NCI-H69 (cell line): ENCODE data around the gene EXT2.
A peak's percentile ranks its signal among the peaks of the same experiment; 100 is the strongest.

Source experiments
- DNase-seq: peaks from one replicate; lab custom pipeline; 2025; lab: John Stamatoyannopoulos, UW

The EXT2 gene

DNA sequence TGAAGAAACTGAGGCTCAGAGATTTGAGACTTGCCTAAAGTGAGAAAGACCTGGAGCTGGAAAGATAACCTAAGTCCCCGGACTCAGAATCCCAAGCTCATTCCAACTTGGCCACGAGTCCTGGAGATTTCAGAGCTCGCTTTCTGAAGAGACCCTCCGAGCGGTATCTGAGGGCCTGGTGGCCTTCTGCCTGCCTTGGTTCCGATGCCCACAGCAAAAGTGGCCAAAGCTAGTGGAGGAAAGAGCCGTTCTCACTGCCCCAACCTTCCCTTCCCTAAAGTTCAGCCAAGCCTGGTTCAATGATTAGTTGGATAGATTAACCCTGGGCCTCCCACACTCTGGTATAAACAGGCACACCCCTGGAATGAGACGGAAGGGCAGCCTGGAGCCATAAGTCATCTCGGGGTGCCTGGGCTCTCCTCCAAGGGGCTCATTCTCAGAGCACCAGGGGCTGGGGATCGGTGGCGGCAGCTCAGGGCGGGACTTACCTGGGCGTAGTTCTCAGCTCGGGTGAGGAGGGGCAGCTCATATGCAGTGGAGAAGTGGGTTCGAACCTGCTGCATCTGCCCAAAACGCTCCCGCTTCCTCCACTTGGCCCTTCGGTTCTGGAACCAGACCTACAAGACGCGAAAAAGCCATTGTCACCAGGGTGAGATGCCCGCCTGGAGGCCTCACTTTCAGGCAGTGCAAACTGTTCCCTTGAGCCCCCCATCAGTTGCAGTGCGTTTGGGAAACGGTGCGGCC, 171.7 kb downstream of the EXT2 start:
- DNase-seq, result no peak

DNA sequence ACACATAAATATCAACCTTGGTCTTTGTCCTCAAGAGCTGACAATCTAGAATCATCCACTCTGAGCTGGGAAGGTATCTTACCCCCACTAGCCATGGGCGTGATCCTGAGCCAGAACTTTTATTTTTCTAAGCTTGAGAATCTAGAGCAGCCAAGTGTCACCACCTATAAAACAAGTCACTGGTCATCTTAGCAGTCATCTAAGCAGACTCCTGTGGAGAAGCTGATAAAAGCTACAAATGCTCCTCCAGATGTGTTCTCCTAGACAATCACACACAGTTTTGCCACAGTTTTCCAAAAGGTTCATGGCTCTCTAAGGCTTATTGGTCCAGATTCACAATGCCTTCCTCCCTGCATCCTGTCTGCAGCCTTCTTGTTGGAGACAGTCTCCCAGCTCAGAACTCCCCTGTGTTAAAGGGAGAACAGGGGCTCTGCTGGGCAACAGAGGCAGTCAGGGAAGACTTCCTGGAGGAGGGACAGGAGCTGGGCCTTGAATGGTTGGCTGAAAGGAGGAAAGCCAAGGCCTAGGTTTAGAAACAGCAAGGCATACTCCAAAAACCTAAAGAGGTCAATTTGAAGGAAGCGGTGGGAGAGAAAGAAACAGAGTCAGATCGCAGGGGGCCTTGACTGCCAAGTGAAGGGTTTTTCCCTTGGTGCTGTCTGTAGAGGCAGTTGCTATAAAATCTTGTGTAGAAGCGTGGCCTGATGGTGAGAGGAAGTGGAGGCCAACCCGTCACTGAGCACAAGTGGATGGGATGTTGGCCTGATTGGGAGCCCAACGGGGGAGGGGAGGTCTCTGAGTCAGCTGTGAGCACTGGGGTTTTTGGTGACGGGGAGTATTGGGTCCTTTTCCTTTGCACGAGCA, 172.5 kb downstream of the EXT2 start:
- no peak for DNase-seq

DNA sequence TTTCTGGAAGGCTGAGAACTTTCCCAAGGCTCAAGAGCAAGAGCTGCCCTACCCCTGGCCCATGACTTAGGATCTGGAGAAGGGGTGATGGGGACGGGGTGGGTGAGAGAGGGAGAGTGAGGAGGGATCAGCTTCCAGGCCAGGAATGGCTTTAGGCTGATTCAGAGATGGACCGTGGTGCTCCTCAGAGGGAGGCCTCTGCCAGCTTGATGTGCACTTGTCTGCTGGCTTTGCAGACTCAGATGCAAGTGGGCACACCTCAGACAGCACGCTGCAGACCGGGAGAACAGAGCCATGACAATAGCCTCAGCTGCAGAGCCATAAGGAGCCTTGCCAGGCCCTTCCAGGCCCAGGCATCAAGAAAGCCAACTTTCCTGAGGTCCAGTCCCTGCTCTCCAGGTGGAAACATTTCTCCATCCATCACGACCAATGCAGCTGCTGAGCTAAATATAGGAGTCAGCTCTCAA, 173.2 kb downstream of the EXT2 start:
- no peak for DNase-seq

DNA sequence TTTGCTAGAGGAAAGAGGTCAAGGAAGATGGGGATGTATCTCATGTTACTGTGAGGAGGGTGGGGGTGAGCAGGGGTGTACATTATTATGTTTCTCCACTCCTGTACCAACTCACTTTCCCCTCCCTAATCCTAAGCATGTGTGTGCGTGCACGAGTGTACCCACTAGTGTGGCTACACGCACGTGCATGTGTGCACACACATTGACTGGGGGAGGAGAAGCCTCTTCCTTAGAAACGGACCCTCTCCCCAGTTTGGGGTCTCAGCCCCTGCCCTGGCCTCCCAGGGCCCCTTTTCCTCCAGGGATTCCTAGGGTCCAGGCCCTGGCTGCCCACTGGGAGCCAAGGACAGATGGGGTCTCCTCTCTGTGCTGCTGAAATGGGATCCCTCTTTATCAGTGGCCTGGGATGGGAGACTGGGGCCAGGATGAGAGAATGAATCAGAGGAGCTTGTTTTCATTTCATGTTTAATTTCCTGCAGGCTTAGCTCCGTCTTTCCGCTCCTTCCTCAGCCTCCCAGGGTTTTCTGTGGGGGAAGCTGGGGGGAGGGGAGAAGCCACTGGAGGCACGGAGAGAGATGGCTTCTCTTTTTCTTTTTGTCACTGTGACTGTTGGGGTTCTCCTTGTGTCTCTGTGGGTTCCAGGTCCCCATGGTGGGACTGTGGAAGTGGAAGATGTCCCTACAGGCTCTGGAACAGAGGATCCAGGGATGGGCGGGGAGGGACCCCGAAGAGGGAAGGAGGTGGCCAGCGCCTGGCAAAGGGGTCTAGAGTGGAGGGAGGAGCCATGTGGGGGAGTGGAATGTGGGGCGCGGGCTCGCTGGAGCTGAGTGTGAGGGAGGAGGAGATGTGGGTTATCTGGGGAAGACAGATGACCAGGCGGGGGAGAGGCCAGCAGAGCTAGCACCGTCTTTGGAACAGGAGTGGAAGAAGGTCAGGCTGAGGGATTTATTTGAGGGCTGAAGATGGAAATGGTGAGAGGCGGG, 174.2 kb downstream of the EXT2 start:
- no peak for DNase-seq

DNA sequence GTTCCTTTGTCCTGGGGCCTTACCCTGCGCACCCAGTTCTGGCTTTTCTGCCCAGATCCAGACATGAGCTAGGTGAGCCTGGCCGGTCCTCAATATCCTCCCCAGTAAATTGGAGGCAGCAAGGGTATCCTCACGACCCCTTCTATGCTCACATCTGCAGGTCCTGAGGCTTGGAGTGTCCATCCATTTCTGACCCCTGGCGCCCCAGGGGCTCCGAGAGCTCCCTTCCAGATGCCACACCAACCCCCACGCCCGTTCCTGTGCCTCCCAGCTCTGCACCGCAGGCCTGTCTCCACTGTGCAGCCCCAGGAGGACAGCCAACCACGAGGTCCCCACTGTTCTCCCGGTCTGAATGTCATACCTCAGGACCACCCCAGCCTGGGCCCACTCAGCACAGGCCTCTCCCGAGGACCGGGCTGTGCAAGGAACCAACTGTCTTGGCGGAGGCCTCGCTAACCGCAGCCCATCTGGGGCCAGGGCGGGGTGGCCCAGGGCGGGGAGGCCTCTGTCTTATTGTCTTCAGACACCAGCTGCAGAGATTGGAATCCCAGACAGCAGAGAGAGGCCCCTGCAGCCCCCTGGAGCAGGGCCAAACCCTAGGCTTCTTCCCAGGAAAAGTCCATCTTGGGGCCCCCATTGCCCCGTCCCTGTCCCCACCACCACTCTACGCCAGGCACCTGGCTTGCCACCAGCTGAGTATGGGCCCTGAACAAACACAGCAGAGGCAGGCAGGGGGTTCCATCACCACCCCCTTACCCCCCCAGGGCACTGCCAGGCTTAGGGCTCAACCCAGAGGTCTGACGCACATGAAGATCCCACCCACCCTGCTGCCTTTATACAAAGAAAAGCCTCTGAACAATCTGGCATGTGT, 175.2 kb downstream of the EXT2 start:
- DNase-seq, result no peak

DNA sequence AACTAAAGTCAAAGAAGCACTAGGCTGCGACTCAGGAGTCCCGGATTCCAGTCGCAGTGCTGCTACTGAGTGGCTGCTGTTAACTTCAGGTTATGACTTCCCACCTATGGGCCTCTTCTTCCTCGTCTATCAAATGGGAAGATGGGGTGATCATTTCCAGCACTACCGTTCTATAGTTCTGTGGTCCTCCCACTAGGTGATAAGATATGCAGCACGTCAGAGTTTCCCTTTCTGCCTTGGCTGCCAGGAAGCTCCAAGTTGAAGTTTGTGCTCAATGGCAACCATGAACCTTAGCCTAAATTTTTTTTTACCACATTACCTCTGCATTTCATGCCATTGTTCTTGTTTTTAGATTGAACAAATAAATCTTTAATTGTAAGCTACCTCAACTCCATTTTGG, 175.8 kb downstream of the EXT2 start:
- no peak for DNase-seq

DNA sequence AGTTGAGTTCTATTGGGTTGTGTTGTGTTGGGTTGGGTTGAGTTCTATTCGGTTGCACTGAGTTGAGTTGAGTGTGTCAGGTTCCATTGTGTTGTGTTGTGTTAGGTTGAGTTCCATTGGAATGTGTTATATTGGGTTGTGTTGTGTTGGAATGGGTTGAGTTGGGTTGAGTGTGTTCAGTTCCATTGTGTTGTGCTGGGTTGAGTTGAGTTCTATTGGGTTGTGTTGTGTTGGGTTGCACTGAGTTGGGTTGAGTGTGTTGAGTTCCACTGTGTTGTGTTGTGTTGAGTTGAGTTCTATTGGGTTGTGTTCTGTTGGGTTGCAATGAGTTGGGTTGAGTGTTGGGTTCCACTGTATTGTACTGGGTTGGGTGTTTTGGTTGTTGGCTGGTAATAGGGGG, 178.9 kb downstream of the EXT2 start:
- DNase-seq, result no peak

DNA sequence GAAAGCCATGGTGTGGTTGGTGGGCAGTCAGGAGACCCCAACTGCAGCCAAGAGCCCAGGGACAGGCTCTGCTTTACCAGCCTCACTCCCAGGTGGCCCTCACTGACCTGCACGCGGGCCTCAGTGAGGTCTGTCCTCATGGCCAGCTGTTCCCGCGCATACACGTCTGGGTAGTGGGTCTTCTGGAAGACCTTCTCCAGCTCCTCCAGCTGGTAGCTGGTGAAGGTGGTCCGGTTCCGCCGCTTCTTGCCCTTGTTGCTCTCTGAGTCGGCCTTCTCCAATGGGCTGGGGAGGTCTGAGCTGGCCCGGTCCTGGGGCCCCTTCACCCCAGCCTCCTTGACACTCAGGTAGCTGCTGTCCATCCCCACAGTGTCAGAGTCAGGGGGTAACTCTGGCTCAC, 179.8 kb downstream of the EXT2 start:
- DNase-seq, result no peak

DNA sequence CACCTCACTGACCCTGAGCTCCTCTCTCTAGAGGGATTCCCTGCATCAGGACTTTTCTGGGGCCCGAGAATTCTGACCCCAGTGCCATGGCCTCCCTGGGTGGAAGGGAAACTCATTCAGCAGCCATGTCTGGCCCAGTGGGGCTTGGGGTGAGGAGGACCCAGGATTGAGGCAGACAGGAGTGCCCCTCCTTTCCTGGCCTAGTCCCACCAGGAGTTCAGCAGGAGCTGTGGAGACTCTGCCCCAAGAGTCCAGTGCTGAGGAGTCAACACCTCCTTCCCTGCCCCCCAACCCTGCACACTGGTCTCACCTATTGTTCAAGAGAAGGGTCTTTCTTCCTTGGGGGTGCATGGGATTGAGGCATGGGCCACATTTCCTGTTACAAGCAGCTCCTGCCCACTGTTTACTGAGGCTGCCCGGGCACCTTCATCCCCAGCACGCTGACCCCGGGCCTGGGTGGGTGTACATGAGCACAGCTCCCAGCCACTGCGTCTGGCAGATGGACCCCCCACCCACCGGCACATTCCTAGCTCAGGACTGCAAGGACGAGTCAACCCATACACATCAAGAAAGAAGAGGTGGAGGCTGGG, 180.6 kb downstream of the EXT2 start:
- DNase-seq, result no peak

DNA sequence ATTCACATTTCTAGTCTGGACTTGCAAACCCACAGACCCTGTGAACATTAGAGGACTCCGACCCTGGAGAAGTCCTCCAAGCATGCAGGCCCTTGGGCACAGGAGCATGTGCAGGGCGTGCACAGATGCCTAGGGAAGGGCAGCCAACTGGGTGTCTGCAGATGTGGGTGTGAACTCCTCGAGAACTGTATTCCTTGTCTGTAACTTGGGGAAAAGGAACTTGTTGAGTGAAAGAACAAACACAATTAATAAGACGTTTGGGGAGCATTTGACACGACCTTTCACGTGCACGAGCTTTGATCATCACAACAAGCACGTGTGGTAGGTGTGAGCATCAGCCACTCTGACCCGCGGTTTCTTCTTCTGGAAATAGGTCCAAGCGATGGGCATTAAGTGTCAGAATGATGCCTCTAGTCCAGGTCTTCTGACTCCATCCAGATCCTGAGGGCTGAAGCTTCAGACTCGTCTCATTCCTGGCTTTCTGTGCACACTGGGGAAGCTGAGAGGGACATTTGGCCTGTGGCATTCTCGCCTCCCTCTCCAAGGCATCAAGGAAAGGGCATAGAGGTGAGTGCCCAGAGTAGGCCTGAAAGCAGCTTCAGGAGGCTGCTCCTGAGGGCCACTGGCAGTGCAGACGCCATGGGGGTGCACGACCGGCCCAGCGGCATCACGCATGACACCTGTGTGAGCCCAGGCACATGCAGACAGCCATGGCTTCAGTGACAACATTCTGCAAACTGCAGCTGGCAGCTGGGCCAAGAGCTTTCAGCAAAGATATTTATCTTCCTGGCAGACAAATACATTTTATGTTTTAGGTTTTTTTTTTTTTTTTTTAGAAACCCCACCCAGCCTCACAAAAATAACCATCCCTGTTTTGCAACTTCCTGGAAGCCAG, 182.0 kb downstream of the EXT2 start:
- DNase-seq, result no peak

DNA sequence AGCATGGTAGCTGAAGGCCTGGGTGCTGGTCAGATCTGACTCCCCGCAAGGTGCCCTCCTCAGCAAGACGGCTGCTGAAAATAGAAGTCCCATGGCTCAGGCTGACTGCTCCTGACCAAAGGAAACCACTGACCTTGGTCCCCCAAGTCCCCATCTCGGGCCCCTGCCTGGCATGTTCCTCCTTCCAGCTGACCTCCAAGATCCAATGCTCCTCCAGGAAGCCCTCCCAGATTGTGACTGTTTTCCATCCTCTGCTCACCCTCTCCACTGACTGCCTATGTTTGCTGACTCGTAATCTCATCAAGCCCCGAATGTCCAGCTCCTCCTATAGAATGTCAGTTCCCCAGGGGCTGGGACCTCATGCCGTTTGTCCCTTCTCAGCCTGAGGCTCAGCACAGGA, 184.0 kb downstream of the EXT2 start:
- DNase-seq, result no peak

DNA sequence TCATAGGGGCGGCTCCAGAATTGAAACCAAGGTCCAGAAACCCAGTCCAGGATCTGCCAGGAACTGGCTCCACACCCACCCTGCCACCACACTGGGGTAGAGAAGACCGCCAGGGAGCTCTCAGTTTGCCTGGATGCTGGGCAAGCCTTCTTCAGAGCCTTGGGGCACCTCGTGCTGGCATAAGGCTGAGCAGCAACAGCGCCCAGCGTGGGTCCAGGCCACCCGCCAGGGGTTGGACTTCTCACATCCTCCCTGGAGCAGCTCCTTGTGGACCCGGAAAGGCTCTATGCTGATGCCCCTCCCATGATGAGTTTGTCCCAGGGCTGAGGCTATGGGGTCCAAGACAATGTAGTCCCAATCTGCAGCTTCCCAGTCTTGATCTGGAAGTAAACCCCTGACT, 184.8 kb downstream of the EXT2 start:
- no peak for DNase-seq

DNA sequence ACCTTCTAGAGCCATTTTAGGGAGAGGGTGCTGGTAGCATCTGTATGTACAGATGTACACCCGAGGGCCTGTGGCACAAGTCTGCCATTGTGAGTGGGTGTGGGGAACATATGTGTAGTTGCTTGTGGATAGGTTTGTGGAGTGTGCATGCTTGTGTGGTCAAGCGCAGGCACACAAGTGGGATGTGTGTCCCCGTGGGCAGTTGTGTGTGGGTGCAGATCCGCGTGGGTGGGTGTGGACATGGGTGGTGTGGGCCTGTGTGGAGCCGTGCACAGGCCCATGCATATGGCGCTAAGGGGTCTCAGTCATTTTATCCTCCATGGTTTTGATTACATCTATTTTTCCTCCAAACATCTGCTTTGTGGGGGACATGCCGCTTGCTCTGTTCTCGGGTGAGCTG, 185.7 kb downstream of the EXT2 start:
- no peak for DNase-seq

DNA sequence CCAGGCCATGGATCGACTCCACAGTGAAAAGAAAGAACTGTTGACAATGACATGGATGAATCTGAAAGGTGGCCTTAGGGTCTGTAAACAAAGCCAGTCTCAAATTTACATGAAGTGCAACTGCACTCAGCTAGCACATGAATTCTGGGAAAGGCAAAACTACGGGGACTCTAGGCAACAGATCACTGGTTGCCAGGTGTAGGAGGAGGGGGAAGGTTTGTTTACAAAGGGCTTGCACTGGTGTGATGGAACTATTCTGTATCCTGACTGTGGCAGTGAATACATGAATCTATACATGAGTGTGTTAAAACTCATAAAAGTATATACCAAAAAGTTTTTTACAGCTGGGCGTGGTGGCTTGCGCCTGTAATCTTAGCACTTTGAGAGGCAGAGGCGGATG, 187.1 kb downstream of the EXT2 start:
- peak; percentile 56 for DNase-seq

DNA sequence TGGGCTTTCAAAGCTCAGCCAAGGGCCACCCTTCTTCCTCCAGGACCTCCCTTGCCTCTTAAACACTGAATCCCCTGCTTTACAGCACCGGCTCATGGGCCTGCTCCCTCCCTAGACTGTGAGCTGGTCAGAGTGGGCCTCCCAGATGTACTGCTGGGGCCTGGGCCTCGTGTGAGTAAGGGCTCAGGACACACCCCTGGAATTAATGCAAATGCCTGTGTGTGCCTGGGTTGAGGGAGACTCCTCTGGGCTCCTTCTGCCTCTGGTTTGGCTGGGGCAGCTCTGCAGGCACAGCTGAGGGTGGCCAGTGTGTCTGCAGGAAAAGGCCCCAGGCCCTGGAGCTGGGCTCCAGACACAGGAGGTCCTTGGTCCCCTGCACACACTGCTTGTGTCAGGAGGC, 190.3 kb downstream of the EXT2 start:
- no peak for DNase-seq

DNA sequence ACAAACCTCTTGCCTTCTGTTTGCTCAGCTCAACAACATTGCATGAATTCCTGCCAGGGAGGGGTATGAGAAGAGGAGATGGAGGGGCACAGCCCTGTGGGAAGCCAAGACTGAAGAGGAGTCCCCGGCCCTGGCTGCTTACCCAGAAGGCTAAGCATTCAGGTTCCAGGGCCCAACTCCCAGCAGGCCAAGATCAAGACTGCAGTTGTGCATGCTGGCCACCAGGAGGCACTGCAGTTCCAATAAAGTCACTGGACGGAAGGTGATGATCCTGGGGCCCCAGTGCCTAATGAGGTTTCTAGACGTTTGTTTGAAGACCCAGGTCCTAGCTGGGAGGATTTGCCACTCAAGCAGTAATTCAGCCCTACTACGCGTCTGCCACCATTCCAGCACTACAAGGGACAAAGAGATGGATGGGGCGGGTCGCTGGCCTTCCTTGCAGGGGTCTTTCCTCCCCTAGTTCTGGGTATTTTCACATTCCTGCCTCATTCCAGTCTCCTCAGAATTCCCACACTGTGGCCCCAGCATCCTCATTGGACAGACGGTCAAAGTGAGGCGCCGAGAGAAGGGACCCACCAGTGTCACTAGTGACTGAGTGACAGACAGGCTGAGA, 190.9 kb downstream of the EXT2 start:
- peak; percentile 68 for DNase-seq

DNA sequence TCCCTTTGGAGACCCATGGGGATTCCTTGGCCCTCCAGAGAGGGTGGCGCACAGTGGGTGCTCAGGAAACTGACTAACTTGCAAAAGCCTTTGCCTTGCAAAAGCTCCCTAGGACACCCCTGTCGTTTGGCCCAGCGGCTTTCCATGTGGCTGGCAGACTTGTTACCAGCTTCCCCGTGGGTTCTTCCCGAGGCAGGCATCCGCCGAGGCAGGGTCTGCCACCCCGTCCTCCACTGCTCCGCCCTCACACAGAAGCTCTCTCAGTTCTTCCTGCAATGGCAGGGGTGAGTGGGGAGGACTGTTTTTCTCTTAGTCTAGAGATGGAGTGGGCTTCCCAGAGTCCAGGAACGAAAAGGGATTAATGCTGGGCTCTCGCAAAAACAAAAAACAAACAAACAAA, 191.4 kb downstream of the EXT2 start:
- DNase-seq, result no peak

DNA sequence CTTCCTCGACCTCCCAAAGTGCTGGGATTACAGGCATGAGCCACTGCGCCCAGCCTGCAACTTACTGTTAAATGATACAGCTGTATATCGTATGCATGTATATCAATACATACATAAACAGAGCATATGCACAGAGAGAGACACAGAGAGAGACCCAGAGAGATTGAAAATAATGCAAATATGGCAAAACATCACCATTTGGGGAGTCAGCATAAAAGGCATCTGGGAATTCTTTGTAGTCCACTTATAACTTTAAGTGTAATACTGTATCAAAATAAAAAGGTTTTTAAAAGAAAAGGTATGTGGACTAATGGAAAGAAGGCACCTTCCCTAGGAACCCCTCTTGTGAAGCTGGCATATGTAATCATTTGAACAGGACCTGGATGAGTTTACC, 192.7 kb downstream of the EXT2 start:
- DNase-seq, result no peak

DNA sequence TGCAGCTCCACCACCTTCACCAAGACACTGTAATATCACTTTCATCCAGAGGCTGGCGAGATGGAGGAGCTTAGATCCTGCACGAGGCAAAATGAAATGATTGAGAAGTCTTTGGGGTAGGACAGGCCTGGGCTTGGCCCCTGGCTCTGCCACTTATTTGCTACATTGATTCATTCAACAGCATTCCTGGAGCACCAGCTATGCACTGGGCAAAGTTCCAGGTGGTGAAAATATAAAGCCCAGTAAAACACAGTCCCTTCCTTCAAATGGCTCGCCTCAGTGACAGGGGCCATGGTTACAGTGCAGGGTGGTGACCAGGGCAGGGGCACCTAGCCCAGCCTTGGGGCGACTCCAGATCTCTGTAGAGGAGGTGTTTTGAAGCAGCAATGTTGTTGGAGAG, 194.7 kb downstream of the EXT2 start:
- DNase-seq, result no peak
